NCI-H2081 (cell line): ENCODE results near the gene INPP5A.

Experiments
- DNase-seq, 2 experiments: peaks; one replicate each; lab custom pipeline; 2025; lab: John Stamatoyannopoulos, UW

The INPP5A gene

DNA sequence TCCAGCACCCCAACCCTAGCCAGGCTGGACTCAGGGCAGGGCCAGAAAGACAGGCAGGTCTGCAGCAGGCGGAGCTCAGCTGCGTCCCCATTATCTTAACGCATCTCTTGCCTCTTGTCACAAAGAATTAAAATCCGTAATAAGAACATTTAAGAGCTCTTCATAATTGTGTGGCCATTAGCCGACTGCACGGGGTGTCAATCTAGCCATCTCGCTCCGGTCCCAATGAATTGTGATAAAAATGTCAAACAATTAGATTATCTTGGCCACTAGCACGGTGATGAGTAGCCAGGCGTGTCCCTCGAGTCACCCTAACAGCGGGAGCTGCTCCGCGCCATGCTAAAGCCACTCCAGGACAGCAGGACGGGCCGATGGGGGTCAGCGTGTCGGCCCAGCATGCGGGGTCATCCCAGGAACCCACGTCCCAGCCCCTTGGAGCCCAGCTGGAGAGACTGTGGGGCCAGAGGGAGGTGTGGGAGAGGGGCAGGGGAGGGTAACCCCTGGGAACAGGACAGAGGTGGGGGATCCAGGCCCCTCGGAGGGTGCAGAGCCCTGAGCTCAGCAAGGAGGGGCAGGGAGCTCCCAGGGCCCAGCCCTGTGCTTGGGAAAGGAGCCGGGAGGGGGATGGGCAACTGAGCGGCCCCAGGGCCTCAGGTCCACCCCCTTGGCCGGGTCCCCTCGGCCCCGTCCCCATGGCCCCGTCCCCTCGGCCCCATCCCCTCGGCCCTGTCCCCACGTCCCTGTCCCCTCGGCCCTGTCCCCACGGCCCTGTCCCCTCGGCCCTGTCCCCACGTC, 266.0 kb downstream of the INPP5A start:
- no peak for DNase-seq

GRCh38 chr10:132804287-132804686, 266.7 kb downstream of the INPP5A start:
- DNase-seq, result no peak

DNA sequence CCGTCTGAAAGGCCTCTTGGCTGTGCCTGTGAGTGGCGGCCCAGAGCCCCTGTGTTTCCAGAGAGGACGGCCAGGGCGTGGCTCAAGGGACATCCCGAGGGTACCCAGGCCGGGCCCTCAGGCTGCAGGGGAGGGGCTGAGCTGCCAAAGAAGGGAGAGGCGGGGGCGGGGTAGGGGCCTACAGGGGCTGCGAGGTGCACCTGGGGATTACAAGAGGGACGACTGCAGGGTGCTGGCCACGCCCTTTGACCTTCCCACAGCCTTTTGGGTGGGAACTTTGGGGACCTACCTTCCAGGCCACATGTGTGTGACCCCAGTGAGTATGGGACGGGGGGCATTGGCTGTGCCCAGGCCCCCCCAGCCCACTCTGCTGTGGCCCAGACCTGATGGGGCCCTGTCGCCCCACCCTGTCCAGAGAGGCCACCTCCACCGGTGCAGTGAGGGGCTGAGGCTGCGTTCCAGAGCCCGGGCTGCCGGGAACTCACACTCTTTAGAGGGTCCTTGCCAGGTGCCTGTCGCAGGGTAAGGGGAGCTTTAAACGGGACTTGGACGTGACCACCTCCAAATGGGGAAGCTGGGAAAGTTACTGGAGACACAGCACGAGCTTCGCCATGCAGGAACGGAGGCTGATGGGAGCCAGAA, 267.3 kb downstream of the INPP5A start:
- no peak for DNase-seq

GRCh38 chr10:132805599-132805998, 268.0 kb downstream of the INPP5A start:
- no peak for DNase-seq

- DNase-seq, result no peak
Observed at GRCh38 chr10:132806110-132806509, 268.5 kb downstream of the INPP5A start.

GRCh38 chr10:132806561-132807003, 269.0 kb downstream of the INPP5A start:
- no peak for DNase-seq

GRCh38 chr10:132807621-132808049, 270.0 kb downstream of the INPP5A start:
- no peak for DNase-seq

- DNase-seq, result no peak
Observed at GRCh38 chr10:132808383-132809231, 271.0 kb downstream of the INPP5A start.

- no peak for DNase-seq
Observed at GRCh38 chr10:132809232-132810140, 271.9 kb downstream of the INPP5A start.

DNA sequence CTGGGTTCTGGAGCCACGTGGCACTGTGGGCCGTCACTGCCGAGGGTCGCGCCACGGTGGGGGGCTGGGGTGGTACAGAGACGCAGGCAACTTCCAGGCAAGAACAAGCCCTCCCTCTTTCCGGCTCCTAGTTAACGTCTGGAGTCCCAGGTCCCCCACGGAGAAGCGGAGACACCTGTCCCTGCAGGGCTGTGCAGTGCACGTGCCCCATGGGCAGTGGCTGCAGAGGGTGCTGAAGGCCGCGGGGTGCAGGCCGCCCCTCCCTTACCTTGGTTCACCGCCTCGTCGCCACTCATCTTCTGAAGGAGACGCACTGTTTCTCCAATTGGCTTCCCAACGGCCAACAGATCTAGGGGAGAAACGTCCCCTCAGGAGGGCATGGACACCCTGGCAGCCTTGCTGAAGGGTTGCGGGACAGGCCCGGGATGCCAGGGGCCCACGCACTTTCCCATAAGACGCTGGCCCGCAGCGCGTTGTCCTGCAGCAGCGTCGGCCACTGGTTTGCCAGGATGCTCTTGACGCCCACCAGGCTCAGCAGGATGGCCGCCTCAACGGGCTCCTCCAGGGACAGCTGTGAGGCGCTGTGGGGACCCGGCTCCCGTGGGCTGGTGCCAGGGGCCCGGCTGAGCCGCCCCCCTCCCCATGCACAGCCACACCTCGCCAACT, 272.7 kb downstream of the INPP5A start:
- DNase-seq, result no peak

- no peak for DNase-seq
Observed at GRCh38 chr10:132810807-132811700, 273.5 kb downstream of the INPP5A start.

- no peak for DNase-seq
Observed at GRCh38 chr10:132811891-132812481, 274.4 kb downstream of the INPP5A start.

DNA sequence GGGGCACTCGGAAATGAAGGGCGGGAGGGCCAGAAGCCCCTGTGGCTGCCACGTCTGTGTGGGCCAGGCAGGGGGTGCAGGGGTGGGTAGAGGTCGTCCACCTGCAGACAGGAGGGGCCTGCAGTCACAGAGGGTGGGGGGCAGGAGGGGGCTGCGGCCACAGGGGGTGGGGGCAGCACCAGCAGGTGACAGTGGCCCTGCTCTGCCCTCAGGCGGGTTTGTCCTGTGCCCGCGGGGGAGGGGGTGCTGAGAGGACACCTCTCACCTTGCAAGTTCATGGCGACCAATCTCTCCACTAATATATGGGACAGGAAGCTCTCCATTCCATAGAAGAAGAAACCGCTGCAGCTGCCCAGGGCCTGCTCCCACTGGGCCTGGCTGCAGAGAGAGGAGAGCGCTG, 274.9 kb downstream of the INPP5A start:
- no peak for DNase-seq

GRCh38 chr10:132813001-132813401, 275.4 kb downstream of the INPP5A start:
- no peak for DNase-seq

- DNase-seq, result no peak
Observed at GRCh38 chr10:132813560-132814468, 276.2 kb downstream of the INPP5A start.

- DNase-seq, result no peak
Observed at GRCh38 chr10:132814469-132814856, 276.9 kb downstream of the INPP5A start.

DNA sequence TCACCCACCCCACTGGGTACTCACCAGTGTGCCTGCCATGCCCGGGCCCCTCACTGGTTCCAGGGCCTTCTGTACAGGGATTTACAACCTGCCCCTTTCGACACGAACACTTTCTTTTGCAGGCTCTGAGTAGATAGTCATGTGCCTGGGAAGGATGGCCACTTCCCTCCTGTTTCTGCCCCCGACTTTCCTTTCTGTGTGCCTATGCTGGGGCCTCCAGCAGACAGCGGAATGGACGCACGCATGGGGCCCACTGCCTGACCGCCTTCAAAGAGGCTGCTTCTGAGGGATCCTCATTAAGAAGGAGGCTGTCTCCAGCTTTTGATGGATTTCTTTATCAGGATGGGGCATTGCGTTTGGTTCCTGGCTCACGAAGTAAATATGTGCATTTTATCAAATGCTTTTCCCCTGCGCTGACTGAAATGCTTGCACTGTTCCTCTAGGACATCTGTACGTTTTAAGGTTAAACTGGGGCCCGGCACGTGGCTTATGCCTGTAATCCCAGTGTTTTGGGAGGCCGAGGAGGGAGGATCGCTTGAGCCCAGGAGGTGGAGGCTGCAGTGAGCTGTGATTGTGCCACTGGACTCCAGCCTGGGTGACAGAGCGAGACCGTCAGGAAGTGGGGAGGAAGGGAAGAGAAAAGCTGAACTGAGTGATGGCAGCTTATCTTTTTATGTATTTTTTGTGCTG, 277.7 kb downstream of the INPP5A start:
- no peak for DNase-seq

DNA sequence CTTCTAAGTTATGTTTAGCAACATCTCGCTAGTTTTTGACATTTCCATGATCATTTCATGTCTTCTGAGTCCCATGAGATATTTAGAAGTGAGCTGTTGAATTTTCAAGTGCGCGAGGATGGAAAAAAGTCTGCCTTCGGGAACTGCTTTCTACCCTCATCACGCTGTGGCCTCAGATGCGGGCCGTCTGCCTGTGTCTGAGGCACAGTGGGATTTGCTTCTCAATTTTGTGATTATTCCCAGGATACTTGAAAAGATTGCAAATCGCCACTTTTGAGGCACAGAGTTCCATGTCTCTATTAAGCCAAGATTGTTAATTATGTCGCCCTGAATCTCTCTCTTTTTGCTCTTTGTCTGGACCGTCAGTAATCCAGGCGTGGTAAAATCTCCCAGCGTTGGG, 279.1 kb downstream of the INPP5A start:
- DNase-seq, result no peak
